Thyroid gland (tissue), 4 donors: Measurements from ENCODE around the gene PTPRN.

Experiments
- CTCF ChIP-seq, 6 experiments: fragments of 200-600 bp in 3 of 6; fragments of 450-650 bp in 3 of 6; sonication (generic) in 3 of 6; IDR thresholded peaks; one replicate each; pipeline ENCODE4 v1.5.1; 2016 to 2019; ENCODE audit warnings: antibody characterized with exemption in 6 of 6, mild to moderate bottlenecking in 2 of 6, inconsistent platforms in 1 of 6, moderate library complexity in 1 of 6
- POLR2A ChIP-seq, 2 donors: fragments of 450-650 bp; IDR thresholded peaks; one replicate each; pipeline ENCODE4 v1.6.1; 2017; ENCODE audit warnings: antibody characterized with exemption in 2 of 2, mild to moderate bottlenecking in 2 of 2, moderate library complexity in 1 of 2

GRCh38 chr2:219285373-219285735, 23.8 kb downstream of the PTPRN start:
- TF ChIP-seq CTCF (IDR thresholded peaks at IDR 0.05) (no peak), POLR2A (IDR thresholded peaks at IDR 0.05) (no peak)
